Renal cortex interstitium (tissue), 11 donors: ENCODE results near the gene RFPL3. TPM values are rescaled to one million over a fixed set of nuclear protein-coding genes. Genes with fewer than 3 reads are reported as not detected.
"Not testable (repeated sequence)": the region's sequence is repeated elsewhere in the genome, so short reads cannot be mapped to it uniquely, and the experiment has no call there.

Experiments
- DNase-seq, 11 donors: peaks; one replicate each; pipeline ENCODE4 v3.0.0-alpha.2; 2013; ENCODE audit warnings: low read depth in 9 of 11, low spot score in 4 of 11; ENCODE audit errors: extremely low read depth in 1 of 11
- polyA plus RNA-seq, 3 donors: library from polyadenylated mRNA; unstranded; fragments of 120-200 nt; gene quantifications; one replicate each; pipeline ENCODE4 v1.2.1, GENCODE V29; 2013; ENCODE audit not compliant: insufficient read length in 3 of 3

Gene RFPL3
- polyA plus RNA-seq, 3 donors, result 0.18 TPM; not detected in 2

- DNase-seq, result peak in 6 of 11 donors; percentile 13 to 38 (median 26)
These were observed 16.4 kb upstream of the RFPL3 start for GRCh38 chr22:32341122-32341740.

DNA sequence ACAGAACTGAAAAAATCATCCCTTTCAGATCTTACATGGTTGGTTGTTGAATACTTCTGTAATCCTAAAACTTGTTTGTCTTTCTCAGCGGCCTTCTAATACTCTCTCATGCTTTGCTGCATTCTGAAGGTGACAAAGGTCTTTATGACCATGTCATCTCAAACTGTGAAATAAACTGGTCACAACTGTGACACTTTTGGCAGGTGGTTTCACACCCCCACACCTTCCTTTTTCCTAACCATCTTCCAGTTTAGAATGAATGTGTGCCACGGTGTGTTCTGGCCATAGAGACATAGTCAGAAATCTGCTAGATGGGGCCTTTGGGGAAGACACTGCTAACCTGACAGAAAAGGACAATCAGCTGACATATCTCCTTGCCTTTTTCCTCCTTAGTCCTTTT is 14.7 kb upstream of the RFPL3 start:
- no peak for DNase-seq

DNA sequence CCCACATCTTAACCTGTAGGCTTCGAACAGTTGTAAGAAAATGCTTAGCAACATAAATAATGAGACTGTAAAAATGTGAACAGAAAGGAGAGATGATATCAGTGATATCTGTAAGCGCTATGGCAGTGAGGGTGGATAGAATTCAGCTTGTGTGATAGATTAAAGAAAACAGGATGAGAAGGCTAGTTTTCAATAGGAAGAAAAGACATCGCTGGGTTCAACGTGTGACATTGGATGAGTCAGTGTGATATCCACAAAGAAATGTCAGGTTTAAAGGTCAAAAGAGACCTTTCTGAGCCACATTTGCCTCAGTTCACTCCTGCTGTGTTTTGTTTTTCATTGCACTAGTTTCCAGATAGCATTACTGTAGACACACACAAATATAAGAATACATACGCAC is 13.7 kb upstream of the RFPL3 start:
- no peak for DNase-seq

GRCh38 chr22:32348031-32348611 is 9.5 kb upstream of the RFPL3 start:
- DNase-seq, result no peak

GRCh38 chr22:32351875-32352274 is 5.8 kb upstream of the RFPL3 start:
- not testable (repeated sequence) for DNase-seq

DNA sequence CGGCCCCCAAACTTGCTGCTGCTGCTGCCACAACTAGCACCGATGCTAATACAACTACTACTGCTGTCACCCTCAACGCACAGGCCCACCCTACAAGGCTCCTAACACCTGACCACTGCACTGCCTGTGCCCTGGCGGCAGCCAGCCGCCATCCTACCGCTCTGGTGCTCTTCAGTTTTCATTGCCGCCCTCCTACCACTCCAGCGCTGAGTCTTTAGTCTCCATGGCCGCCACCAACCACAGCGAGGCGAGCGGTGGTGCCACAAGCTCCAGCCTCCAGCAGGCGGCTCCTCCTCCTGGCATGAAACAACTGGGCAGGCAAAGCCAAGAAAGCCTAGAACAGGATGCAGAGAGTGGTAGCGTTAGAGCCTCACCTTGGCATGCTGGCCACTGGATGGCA is 5.0 kb upstream of the RFPL3 start:
- DNase-seq, result no peak

- no peak for DNase-seq
These were observed 4.4 kb upstream of the RFPL3 start for GRCh38 chr22:32353292-32353691.

DNA sequence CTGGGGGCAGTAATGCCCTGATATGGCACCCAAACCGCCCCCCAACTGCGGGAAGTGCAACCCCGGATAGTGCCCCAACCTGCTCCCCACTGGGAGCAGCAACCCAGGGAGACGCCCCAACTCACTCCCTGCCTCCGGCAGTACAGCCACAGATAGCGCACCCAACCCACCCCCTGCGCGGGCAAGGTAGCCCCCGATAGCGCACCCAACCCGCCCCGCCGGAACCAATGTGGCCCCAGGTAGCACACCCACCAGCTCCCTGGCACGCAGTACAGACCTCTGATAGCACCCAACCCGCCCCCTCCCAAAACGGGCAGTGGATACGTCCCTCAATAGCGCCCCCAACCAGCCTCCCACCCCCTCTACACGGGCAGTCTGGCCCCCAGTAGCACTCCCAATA is 3.8 kb upstream of the RFPL3 start:
- no peak for DNase-seq

DNA sequence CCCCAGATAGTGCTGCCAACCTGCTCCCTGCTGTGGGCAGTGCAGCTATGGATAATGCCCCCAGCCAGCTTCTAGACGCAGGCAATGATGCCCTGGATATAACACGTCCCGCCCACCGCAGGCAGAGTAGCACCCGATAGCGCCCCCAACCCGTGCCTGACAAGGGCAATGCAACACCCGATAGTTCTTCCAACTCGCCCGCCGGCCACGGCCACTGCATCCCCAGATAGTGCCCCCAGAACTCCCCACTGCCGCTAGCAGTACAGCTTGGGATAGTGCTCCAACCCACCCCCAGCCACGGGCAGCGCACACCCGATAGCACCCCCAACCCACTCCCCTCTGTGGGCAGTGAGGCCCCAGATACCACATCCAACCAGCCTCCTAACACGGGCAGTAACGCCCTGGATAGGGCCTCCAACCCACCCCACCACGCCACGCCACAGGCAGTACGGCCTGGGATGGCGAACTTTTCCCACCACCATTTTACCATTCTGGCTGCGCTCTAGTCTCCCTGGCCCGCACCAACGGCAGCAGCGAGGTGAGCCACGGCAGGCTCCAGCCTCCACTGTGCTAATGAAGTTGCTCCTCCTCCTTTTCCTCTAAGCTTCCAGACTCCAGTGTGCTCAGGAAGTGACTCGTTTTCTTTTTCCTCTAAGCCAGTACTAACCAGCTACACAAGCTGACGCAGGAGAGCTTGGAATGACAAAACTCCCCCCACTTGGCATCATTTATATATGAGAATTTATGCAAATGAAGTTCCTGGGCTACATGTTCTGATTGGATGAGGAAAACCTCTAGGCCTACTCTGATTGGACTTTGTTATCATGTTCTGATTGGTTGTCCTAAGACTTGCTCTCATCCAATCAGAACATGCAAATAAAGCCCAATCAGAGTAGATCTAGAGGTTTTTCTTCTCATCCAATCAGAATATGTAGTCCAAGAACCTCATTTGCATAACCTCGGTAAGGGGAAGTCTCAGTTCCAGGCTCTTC is 3.0 kb upstream of the RFPL3 start:
- DNase-seq, result no peak

DNA sequence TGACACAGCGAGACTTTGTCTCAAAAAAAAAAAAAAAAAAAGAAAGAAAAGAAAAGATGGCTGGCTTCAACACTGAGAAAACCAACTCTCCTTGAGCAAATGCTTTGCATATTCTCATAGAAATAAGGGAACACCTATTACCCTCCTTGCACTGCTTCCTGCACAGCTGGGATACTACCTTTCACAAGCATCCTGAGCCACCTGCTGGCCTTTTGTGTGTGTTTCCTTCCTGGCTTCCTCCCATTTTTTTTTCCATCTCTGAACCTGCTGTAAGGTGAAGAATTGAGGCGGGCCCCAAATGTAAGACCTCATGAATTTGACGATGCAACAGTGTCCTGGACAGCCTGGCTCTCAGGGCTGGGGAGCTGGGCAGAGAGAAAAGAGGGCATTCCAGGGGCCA is 1.9 kb upstream of the RFPL3 start:
- DNase-seq, result no peak

GRCh38 chr22:32360096-32360495 is 2.4 kb downstream of the RFPL3 start:
- not testable (repeated sequence) for DNase-seq

- DNase-seq, result no peak
These were observed 3.6 kb downstream of the RFPL3 start for GRCh38 chr22:32361257-32361656.

GRCh38 chr22:32364210-32364609 is 6.5 kb downstream of the RFPL3 start:
- DNase-seq, result no peak

DNA sequence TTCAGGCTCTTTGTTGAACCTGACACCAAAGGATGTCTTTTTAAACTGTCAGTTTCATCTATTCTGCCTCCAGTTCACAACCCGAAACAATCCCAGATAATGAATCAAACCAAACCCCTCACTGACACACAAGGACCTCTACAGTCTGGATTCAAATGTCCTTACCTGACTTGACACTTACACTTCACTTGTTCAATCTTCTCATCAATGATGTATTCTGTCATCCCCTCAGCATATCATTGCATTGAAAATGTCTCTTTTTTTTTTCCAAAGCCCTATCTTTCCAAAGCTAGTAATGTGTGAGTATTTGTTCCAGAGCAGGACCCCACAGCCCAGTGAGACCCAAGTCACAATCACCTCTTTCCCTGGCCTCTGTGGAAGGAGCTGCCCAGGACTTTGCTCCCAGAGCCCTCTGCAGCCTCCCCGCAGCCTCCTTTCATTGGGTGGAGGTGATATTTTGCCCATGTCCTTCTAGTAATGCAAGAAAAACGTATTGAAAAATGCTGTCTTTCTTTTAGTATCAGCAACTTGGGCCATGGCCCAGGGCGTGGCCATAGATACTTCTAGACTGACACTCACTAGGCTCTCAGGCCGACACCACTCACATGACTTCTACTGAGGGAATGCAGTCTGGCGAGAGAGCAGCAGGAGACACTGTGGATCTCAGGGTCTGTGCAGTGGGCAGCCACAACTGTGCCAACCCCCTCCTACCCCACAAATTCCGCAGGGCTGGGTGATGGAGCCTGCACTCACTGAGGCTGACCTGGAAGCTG is 18.2 kb downstream of the RFPL3 start:
- DNase-seq, result no peak

DNA sequence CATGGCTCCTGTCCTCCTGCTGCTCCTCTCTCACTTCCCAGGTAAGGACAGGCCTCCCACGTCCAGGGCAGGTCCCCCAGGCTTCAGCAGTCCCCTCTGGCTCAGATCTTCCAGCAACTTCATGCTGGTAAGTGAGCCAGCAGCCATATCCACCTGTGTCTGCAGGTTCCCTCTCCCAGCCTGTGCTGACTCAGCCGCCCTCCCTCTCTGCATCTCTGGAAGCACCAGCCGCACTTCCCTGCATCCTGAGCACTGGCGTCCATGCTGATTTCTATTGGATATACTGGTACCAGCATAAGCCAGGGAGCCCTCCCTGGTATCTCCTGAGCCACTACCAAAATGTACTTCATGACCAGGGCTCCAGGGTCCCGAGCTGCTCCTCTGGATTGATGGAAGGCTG is 19.0 kb downstream of the RFPL3 start:
- DNase-seq, result no peak

DNA sequence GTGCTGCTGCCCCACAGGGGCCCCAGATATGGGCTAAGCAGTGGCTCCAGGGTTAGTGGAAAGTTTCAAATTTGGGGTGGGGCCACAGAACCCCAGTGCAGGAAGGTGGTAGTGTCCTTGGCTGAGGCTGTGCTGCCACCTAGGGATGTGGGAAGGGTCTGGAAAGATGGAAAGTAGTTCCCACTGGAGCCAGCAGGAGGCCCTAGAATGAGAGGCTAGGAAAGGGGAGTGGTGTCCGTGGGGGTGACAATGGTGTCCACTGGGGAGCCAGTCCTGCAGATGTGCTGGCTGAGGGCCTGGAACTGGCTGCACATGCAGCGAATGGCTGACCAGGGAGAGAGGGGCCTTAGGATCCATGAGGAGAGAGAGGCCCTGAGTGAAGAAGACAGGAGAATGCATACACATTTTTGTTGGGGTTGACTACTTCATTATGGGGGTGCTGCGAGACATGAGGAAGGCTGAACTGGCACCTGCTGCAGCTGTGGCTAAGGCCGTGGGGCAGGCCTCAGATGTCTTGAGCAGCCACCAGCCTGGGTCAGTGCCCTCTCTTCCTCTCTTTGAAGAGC is 21.1 kb downstream of the RFPL3 start:
- peak in 2 of 11 donors; percentile 4 to 6 for DNase-seq

GRCh38 chr22:32380991-32381390 is 23.3 kb downstream of the RFPL3 start:
- no peak for DNase-seq

DNA sequence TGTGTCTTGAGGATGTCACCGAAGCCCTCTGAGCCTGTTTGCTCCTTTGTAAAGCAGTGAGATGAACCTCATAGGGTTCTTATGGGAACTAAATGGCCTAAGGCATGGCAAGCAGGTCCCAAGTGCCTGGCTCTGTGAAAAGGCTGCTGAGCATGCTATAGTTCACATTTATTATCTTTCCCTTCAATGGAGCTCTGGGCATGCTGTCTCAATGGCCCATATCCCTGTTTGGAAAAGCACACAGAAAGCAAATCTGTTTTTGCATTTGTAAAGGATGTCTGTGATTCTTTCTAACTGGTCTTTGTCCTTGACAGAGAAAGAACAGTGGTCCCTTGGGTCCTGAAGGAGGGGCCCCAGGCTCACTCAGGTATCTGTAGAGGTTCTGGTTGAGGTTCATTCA is 28.0 kb downstream of the RFPL3 start:
- no peak for DNase-seq

GRCh38 chr22:32389685-32390084 is 32.0 kb downstream of the RFPL3 start:
- DNase-seq, result peak in 1 of 11 donors; percentile 19
